Testis (tissue), 3 donors: ENCODE data around the gene PUM1. TPM values are rescaled to one million over a fixed set of nuclear protein-coding genes. Genes with fewer than 3 reads are reported as not detected.
"Not testable (repeated sequence)": the region's sequence is repeated elsewhere in the genome, so short reads cannot be mapped to it uniquely, and the experiment has no call there.

Source experiments
- DNase-seq: peaks from one replicate; pipeline ENCODE4 v3.0.0-alpha.2; 2019
- H3K27ac ChIP-seq, 2 donors: fragments of 200-600 bp; sonication (generic); one replicate each; pipeline ENCODE4 v1.5.1; 2019
- H3K27me3 ChIP-seq: fragments of 200-600 bp; sonication (generic); one replicate; pipeline ENCODE4 v1.5.1; 2019
- H3K36me3 ChIP-seq: fragments of 200-600 bp; sonication (generic); one replicate; pipeline ENCODE4 v1.5.1; 2017; ENCODE audit warnings: low read depth; ENCODE audit errors: missing control alignments
- H3K4me1 ChIP-seq: fragments of 200-600 bp; sonication (generic); one replicate; pipeline ENCODE4 v1.5.1; 2019
- H3K4me3 ChIP-seq, 2 donors: fragments of 200-600 bp; sonication (generic); one replicate each; pipeline ENCODE4 v1.5.1; 2017 to 2019
- H3K9me3 ChIP-seq: fragments of 200-600 bp; sonication (generic); one replicate; pipeline ENCODE4 v1.5.1; 2017
- POLR2A ChIP-seq: fragments of 450-650 bp; IDR thresholded peaks from one replicate; pipeline ENCODE4 v1.6.1; 2017; ENCODE audit warnings: antibody characterized with exemption, mild to moderate bottlenecking, moderate library complexity
- WGBS, 2 donors: methylation state at CpG; one replicate each; pipeline ENCODE4 v1.1.5; 2018; 5-methylcytosine and 5-hydroxymethylcytosine counted together
- intact Hi-C: fragments of 100-400 bp; cut with DNase I; formaldehyde crosslinking; loops from one replicate; pipeline ENCODE4 v1.15.1; 2023; ENCODE audit warnings: low total_unique reads
- polyA plus RNA-seq: library from polyadenylated mRNA; stranded (reverse); fragments of 350-450 nt; fragmentation: Illumina TruSeq; extraction: RNeasy Lipid Tissue Mini Kit (QIAGEN cat#74804); gene quantifications from one replicate; pipeline ENCODE4 v1.2.3, GENCODE V29; 2014; ENCODE audit warnings: low read depth, low replicate concordance; ENCODE audit not compliant: insufficient read depth
- total RNA-seq, 2 donors: library from RNA; depleted of rRNA; stranded (reverse); fragments of >200 nt; gene quantifications; one replicate each; pipeline ENCODE4 v1.2.3, GENCODE V29; 2016
- TF ChIP-seq, protein P1 (sequence below), 3 experiments: fragments of 450-650 bp in 2 of 3; fragments of 200-600 bp in 1 of 3; sonication (generic) in 1 of 3; IDR thresholded peaks; one replicate each; pipeline ENCODE4 v1.5.1; 2016 to 2019; ENCODE audit warnings: antibody characterized with exemption in 3 of 3, mild to moderate bottlenecking in 2 of 3, moderate library complexity in 1 of 3

PUM1 gene
- total and polyA plus RNA-seq, 3 donors from 2014 or later = 41.3 to 89.0 (median 70.5) TPM

DNA sequence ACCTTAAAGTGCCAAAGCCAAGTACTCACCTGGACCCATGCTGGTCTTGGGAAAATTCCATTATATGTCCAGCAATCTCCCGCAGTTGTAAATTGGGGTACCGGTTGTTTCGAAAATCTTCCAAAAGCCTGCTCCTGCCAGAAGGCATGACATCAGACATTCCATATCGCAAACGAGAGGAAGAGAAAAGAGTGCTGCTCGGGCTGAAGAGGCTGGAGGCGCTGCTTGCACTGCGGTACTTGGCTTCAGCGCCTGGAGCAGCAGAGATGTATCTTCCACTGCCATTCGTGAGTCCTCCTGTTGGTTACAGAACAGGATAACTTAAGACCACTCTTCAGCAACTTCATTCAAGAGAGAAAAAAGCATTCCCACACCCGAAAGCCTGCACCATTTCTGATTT lies 111.8 kb downstream of the PUM1 start:
- Histone ChIP-seq H3K27me3 (no peaks in the 10 kb centered on the region), H3K4me3 (no peak overlapping the region), H3K9me3 (no peaks in the 10 kb centered on the region), H3K36me3 (no peaks in the 10 kb centered on the region), H3K4me1 (no peaks in the 10 kb centered on the region), H3K27ac (no peak overlapping the region)
- no peak for DNase-seq
- 92 to 93% methylated on average over 11 of the region's 11 CpGs for WGBS, 2 donors
- intact Hi-C loops = no loop called here
- TF ChIP-seq POLR2A = no peak
- TF ChIP-seq, protein P1, sequence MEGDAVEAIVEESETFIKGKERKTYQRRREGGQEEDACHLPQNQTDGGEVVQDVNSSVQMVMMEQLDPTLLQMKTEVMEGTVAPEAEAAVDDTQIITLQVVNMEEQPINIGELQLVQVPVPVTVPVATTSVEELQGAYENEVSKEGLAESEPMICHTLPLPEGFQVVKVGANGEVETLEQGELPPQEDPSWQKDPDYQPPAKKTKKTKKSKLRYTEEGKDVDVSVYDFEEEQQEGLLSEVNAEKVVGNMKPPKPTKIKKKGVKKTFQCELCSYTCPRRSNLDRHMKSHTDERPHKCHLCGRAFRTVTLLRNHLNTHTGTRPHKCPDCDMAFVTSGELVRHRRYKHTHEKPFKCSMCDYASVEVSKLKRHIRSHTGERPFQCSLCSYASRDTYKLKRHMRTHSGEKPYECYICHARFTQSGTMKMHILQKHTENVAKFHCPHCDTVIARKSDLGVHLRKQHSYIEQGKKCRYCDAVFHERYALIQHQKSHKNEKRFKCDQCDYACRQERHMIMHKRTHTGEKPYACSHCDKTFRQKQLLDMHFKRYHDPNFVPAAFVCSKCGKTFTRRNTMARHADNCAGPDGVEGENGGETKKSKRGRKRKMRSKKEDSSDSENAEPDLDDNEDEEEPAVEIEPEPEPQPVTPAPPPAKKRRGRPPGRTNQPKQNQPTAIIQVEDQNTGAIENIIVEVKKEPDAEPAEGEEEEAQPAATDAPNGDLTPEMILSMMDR (IDR thresholded peaks at IDR 0.05) = no peak

DNA sequence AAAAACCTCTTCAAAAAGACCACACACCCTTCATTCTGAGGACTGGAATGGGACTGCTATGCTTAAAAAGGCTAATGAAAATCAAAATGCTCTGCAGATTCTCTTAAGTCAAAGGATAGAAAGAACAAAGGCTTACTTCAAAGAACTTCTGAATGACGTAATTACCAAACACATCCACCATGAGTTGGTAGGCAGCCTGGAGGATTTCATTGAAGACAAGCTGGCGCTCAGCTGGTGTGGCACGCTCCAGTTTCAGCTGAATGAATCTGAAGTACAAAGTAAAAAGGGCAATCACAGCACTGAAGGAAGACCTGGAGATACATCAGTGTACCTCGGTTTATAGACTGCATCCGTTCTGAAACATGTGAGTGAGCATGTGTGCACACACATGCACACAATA lies 113.4 kb downstream of the PUM1 start:
- TF ChIP-seq, protein P1 (IDR thresholded peaks at IDR 0.05) = no peak
- no peak for TF ChIP-seq POLR2A
- no peaks in the 10 kb centered on the region for H3K4me1 ChIP-seq
- no peak overlapping the region for H3K27ac ChIP-seq
- no peaks in the 10 kb centered on the region for H3K27me3 ChIP-seq
- H3K36me3 ChIP-seq = no peaks in the 10 kb centered on the region
- H3K9me3 ChIP-seq = no peaks in the 10 kb centered on the region
- DNase-seq = no peak
- 88 to 93% methylated on average over 5 of the region's 5 CpGs for WGBS, 2 donors
- intact Hi-C loops = no loop called here
- H3K4me3 ChIP-seq = no peak overlapping the region

DNA sequence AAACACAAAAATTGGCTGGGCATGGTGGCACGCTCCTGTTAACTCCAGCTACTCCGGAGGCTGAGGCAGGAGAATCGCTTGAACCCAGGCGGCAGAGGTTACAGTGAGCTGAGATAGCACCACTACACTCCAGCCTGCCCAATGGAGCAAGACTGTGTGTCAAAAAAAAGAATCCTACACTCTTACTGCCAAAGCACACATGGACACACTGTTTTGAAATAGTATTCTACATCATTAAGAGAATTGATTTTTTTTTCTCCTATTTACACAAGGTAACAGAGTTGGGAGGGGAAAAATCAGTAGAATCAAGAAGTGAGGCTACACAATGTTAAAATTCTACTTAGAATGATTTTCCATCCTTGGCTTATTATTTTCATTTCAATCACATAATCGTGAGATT lies 114.8 kb downstream of the PUM1 start:
- H3K27me3 ChIP-seq = no peaks in the 10 kb centered on the region
- TF ChIP-seq POLR2A = no peak
- TF ChIP-seq, protein P1 (IDR thresholded peaks at IDR 0.05) = no peak
- intact Hi-C loops = no loop called here
- no peaks in the 10 kb centered on the region for H3K4me1 ChIP-seq
- H3K36me3 ChIP-seq = no peaks in the 10 kb centered on the region
- no peak for DNase-seq
- WGBS, 2 donors = 91 to 94% methylated on average over 5 of the region's 5 CpGs
- H3K9me3 ChIP-seq = no peaks in the 10 kb centered on the region
- no peak overlapping the region for H3K27ac ChIP-seq
- no peak overlapping the region for H3K4me3 ChIP-seq

DNA sequence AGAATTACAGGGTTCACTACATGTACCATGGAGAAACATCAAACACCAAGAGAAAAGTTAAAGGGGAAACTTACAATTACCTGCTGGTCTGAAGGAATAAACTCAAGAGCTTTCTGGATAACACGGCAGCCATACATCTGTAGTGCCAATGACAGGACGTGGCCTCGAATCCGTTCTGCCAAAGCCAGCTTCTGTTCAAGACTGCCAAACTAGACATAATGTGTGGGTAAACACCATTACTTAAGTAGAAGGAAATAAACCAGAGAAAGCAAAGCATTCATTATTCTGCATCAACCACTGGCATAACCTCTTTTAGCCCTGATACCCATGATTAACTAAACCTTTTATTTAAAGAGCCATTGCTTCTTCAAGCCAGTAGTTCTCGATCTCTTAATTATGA lies 115.5 kb downstream of the PUM1 start:
- 97% methylated on average over 5 of the region's 5 CpGs for WGBS, 2 donors
- intact Hi-C loops = no loop called here
- no peaks in the 10 kb centered on the region for H3K4me1 ChIP-seq

DNA sequence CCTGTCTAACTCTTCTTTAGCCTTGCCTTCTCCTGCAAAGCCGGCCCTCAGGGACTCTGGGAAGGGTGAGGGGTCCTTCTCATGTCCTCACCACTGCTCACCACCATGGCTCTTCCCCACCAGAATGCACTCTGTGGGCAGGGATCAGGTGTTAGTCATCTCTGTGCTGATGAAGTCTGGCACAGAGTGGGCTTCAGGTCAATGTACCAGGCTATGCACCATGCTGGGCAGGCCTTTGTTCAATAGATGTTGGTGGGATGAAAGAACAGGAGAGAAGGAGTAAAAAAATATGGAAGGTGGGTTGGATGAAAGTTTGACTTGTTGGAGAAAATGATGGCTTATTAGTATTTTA lies 116.1 kb downstream of the PUM1 start:
- H3K27me3 ChIP-seq, H3K4me3 ChIP-seq, H3K4me1 ChIP-seq, H3K9me3 ChIP-seq, intact Hi-C loops, H3K27ac ChIP-seq, H3K36me3 ChIP-seq, DNase-seq: not testable (repeated sequence)
- WGBS, 2 donors = 91% methylated on average over 1 of the region's 1 CpG; no CpG with 5 or more reads in 1 of the 2 donors

More for the DNA sequence above, 115.5 kb downstream of the PUM1 start:
- TF ChIP-seq, protein P1 (IDR thresholded peaks at IDR 0.05) = no peak
- no peak for TF ChIP-seq POLR2A
- Histone ChIP-seq H3K36me3 (no peaks in the 10 kb centered on the region), H3K27ac (no peak overlapping the region), H3K27me3 (no peaks in the 10 kb centered on the region), H3K9me3 (no peaks in the 10 kb centered on the region), H3K4me3 (no peak overlapping the region)
- no peak for DNase-seq

DNA sequence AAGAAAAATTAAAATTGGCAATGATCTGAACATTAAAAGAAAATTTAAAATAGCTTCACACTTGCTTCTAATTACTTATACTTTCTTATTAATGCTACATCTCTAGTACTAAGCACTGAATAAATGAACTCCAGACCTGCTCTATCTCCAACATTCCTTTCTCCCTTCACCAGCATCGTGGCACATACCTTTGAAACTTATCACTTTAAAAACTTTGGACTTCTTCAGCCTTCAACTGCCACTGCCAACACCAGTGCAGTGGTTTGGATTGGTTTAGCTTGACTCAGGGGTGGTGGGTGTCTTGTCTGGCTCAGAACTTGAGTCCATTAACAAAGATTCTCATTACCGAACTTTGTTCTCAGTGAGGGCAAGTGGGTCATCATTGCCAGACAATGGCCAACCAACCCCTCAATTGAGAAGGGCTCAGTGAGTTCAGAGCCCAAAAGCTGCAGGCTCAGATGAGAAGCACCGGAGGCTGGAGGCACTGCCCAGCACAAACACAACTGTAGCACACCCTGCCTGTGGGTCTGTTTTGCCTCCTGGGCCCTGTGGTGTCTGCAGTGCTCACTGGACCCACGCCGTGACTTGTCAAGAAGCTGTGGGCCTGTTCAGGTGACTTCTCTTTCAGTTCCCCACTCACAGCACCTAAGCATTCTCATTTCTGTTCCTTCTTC lies 116.6 kb downstream of the PUM1 start:
- H3K27ac ChIP-seq, H3K27me3 ChIP-seq, H3K4me1 ChIP-seq, DNase-seq, H3K4me3 ChIP-seq, H3K36me3 ChIP-seq, intact Hi-C loops, H3K9me3 ChIP-seq: not testable (repeated sequence)
- WGBS, 2 donors = 69 to 75% methylated on average over 2 of the region's 5 CpGs
